H1 (cell line): ENCODE results near the gene CTLA4. TPM values are rescaled to one million over a fixed set of nuclear protein-coding genes. Genes with fewer than 3 reads are reported as not detected.

Experiments used
- CTCF ChIA-PET: fragments of 300-600 bp; sonication (Branson Sonifier 250); formaldehyde crosslinking; loops from one replicate; lab custom pipeline; 2021; ENCODE audit not compliant: partially characterized antibody; lab: Charles Lee
- POLR2A ChIA-PET: fragments of 300-600 bp; sonication (Branson Sonifier 250); formaldehyde crosslinking; loops from one replicate; lab custom pipeline; 2021; ENCODE audit warnings: inconsistent platforms; ENCODE audit not compliant: partially characterized antibody; lab: Charles Lee
- DNase-seq, 2 experiments: peaks; one replicate each; pipeline versions ENCODE4 v3.0.0 to v3.0.0-alpha.2; 2010 to 2022; ENCODE audit warnings: low spot score in 2 of 2, low read depth in 1 of 2, mixed read lengths in 1 of 2
- FAIRE-seq: peaks from 2 replicates; lab custom pipeline; 2011; peaks lifted over from hg19 to GRCh38; lab: Jason Lieb, UNC
- H2AFZ ChIP-seq: 2 replicates; pipeline ENCODE4 v1.8.1; 2012; ENCODE audit warnings: low read length, inconsistent platforms
- H2AK5ac ChIP-seq: 2 replicates; pipeline ENCODE4 v1.6.1; 2013; ENCODE audit warnings: low read depth, low read length
- H2BK120ac ChIP-seq: replicated peaks from 2 replicates; pipeline ENCODE3; 2013; ENCODE audit warnings: low read depth, low read length, inconsistent platforms
- H2BK12ac ChIP-seq: 2 replicates; pipeline ENCODE4 v1.6.1; 2013; ENCODE audit warnings: low read depth, low read length
- H2BK15ac ChIP-seq: 2 replicates; pipeline ENCODE4 v1.6.1; 2013; ENCODE audit warnings: low read length
- H2BK20ac ChIP-seq: 2 replicates; pipeline ENCODE4 v1.6.1; 2013; ENCODE audit warnings: low read length
- H2BK5ac ChIP-seq: 2 replicates; pipeline ENCODE4 v1.6.1; 2013; ENCODE audit warnings: low read depth, low read length
- H3K14ac ChIP-seq: 2 replicates; pipeline ENCODE4 v1.6.1; 2013; ENCODE audit warnings: inconsistent platforms; ENCODE audit not compliant: insufficient read length
- H3K18ac ChIP-seq: 2 replicates; pipeline ENCODE4 v1.6.1; 2013; ENCODE audit warnings: low read length; ENCODE audit errors: extremely low read depth
- H3K23ac ChIP-seq: 2 replicates; pipeline ENCODE4 v1.6.1; 2013; ENCODE audit warnings: inconsistent platforms; ENCODE audit not compliant: insufficient read length
- H3K23me2 ChIP-seq: 2 replicates; pipeline ENCODE4 v1.6.1; 2013; ENCODE audit warnings: low read depth, low read length
- H3K27ac ChIP-seq: 2 replicates; pipeline ENCODE4 v1.6.1; 2011; ENCODE audit warnings: low read depth, low read length, inconsistent platforms
- H3K27me3 ChIP-seq, 4 experiments: replicated peaks in 1 of 4; 1 replicate in 1 of 4; 2 replicates in 3 of 4; pipeline versions ENCODE4 v1.6.1 to v1.8.1; 2011 to 2013; ENCODE audit warnings: low read length in 3 of 4, mild to moderate bottlenecking in 3 of 4, inconsistent platforms in 2 of 4, mixed read lengths in 2 of 4, moderate library complexity in 1 of 4; ENCODE audit not compliant: control insufficient read depth in 3 of 4, insufficient read depth in 3 of 4; ENCODE audit errors: extremely low read depth in 1 of 4
- H3K36me3 ChIP-seq, 4 experiments: 2 replicates each; pipeline versions ENCODE4 v1.6.1 to v1.8.1; 2011 to 2013; ENCODE audit warnings: mild to moderate bottlenecking in 4 of 4, low read length in 3 of 4, moderate library complexity in 2 of 4, control low read depth in 1 of 4, inconsistent platforms in 1 of 4; ENCODE audit not compliant: insufficient read depth in 4 of 4, control insufficient read depth in 2 of 4
- H3K4ac ChIP-seq: replicated peaks from 2 replicates; pipeline ENCODE3; 2013; ENCODE audit warnings: low read length, low read depth, mixed read lengths, inconsistent platforms; ENCODE audit not compliant: insufficient read length
- H3K4me1 ChIP-seq, 4 experiments: replicated peaks in 1 of 4; 1 replicate in 1 of 4; 2 replicates in 3 of 4; pipeline versions ENCODE4 v1.6.1 to v1.8.1; 2011 to 2013; ENCODE audit warnings: low read length in 3 of 4, inconsistent platforms in 2 of 4, mixed read lengths in 1 of 4; ENCODE audit not compliant: insufficient read depth in 4 of 4, control insufficient read depth in 3 of 4
- H3K4me2 ChIP-seq, 2 experiments: 2 replicates each; pipeline versions ENCODE4 v1.6.1 to v1.8.1; 2011 to 2013; ENCODE audit warnings: low read depth in 2 of 2, low read length in 2 of 2, control low read depth in 1 of 2, inconsistent platforms in 1 of 2, mild to moderate bottlenecking in 1 of 2; ENCODE audit not compliant: insufficient read depth in 1 of 2
- H3K4me3 ChIP-seq, 4 experiments: fragments of 200-600, 300-600 bp in 1 of 4; sonication (generic), shearing (Covaris generic), sonication (Bioruptor Twin) in 1 of 4; 2 replicates each; pipeline versions ENCODE4 v1.5.1 to v1.8.1; 2011 to 2016; ENCODE audit warnings: low read length in 4 of 4, low read depth in 3 of 4, control low read depth in 2 of 4, inconsistent platforms in 2 of 4, mild to moderate bottlenecking in 2 of 4, mixed read lengths in 1 of 4, moderate library complexity in 1 of 4; ENCODE audit not compliant: insufficient read depth in 2 of 4; ENCODE audit errors: extremely low read depth in 1 of 4
- H3K56ac ChIP-seq: replicated peaks from 2 replicates; pipeline ENCODE3; 2013; ENCODE audit warnings: low read depth, mild to moderate bottlenecking, mixed read lengths, low read length, inconsistent platforms; ENCODE audit not compliant: insufficient read length
- H3K79me1 ChIP-seq: 2 replicates; pipeline ENCODE4 v1.6.1; 2013; ENCODE audit warnings: low read depth, low read length, control low read depth
- H3K79me2 ChIP-seq, 2 experiments: 2 replicates each; pipeline versions ENCODE4 v1.6.1 to v1.8.1; 2012 to 2013; ENCODE audit warnings: low read length in 2 of 2, mild to moderate bottlenecking in 2 of 2, inconsistent platforms in 1 of 2; ENCODE audit not compliant: insufficient read depth in 2 of 2, control insufficient read depth in 1 of 2
- H3K9ac ChIP-seq, 4 experiments: replicated peaks in 1 of 4; 1 replicate in 1 of 4; 2 replicates in 3 of 4; pipeline versions ENCODE4 v1.6.1 to v1.8.1; 2011 to 2013; ENCODE audit warnings: low read depth in 3 of 4, low read length in 3 of 4, control low read depth in 2 of 4, mild to moderate bottlenecking in 2 of 4, moderate library complexity in 2 of 4, inconsistent platforms in 1 of 4; ENCODE audit errors: extremely low read depth in 1 of 4
- H3K9me3 ChIP-seq, 2 experiments: 2 replicates each; pipeline versions ENCODE4 v1.6.1 to v1.8.1; 2012 to 2013; ENCODE audit warnings: mild to moderate bottlenecking in 2 of 2, moderate library complexity in 2 of 2, control low read depth in 1 of 2, inconsistent platforms in 1 of 2, low read depth in 1 of 2, low read length in 1 of 2, mixed read lengths in 1 of 2; ENCODE audit not compliant: insufficient read depth in 2 of 2
- H4K20me1 ChIP-seq, 2 experiments: replicated peaks in 1 of 2; 2 replicates each; pipeline versions ENCODE3 to v1.8.1; 2011 to 2013; ENCODE audit warnings: inconsistent platforms in 2 of 2, low read length in 2 of 2, mild to moderate bottlenecking in 1 of 2; ENCODE audit not compliant: insufficient read depth in 2 of 2, control insufficient read depth in 1 of 2
- H4K5ac ChIP-seq: 2 replicates; pipeline ENCODE4 v1.6.1; 2013; ENCODE audit warnings: low read length, low read depth, mixed read lengths, inconsistent platforms; ENCODE audit not compliant: insufficient read length
- H4K8ac ChIP-seq: 2 replicates; pipeline ENCODE4 v1.8.0; 2013; ENCODE audit warnings: mild to moderate bottlenecking, moderate library complexity, low read length, inconsistent platforms; ENCODE audit not compliant: insufficient read depth; ENCODE audit errors: extremely low read depth
- H4K91ac ChIP-seq: replicated peaks from 2 replicates; pipeline ENCODE3; 2013; ENCODE audit warnings: low read length, mixed read lengths, inconsistent platforms; ENCODE audit not compliant: insufficient read length
- SRF ChIP-seq: IDR thresholded peaks from 2 replicates; pipeline ENCODE4 v1.6.1; 2011; ENCODE audit warnings: mild to moderate bottlenecking, low read depth, low read length, moderate library complexity
- WGBS, 2 experiments: shearing (Covaris generic) in 1 of 2; methylation state at CpG; one replicate each; pipeline versions ENCODE4 v1.1.6 to v1.1.7; 2013 to 2015; ENCODE audit warnings: low lambda C conversion rate in 2 of 2, mixed read lengths in 2 of 2, inconsistent platforms in 1 of 2, low coverage in 1 of 2, missing lambda C conversion rate in 1 of 2; ENCODE audit not compliant: insufficient replicate concordance in 2 of 2, insufficient coverage in 1 of 2, insufficient read length in 1 of 2; ENCODE audit errors: extremely low coverage in 1 of 2, missing lambda C conversion rate in 1 of 2; 5-methylcytosine and 5-hydroxymethylcytosine counted together
- polyA plus RNA-seq, 7 experiments: library from polyadenylated mRNA; depleted of rRNA in 3 of 7; stranded (reverse) in 5 of 7; unstranded in 2 of 7; fragments of >200 nt in 5 of 7; fragments of 200-250 nt in 2 of 7; gene quantifications; 1 replicate in 5 of 7; 2 replicates in 1 of 7; 4 replicates in 1 of 7; pipeline versions ENCODE4 v1.2.1 to v1.2.3, GENCODE V29; 2011 to 2013; ENCODE audit warnings: missing spikeins in 2 of 7, mixed read lengths in 2 of 7
- total RNA-seq: library from RNA; stranded (reverse); fragmentation: NEBNext Ultra II Directional; extraction: Animal tissue kit (Norgen Biotek cat#: 25700); gene quantifications from 2 replicates; pipeline ENCODE4 v1.2.1, GENCODE V29; 2021

Gene CTLA4
- total and polyA plus RNA-seq, 2 of the 8 experiments (the other 6 are each of a cell fraction or from before 2014, with no cell fraction given) = not detected

- no peaks in the 10 kb centered on the region for H4K20me1 ChIP-seq
- no peak for DNase-seq
- ChIA-PET CTCF (interaction anchor here (0.6 to 1.6 kb wide), 3 partner anchors 21 to 49 kb away, joined by 3 to 11 read pairs (median 3); no protein-coding TSS in a partner anchor), POLR2A (no interaction called here)
- no peak overlapping the region for H3K14ac ChIP-seq
- no peak for TF ChIP-seq SRF
- H3K9me3 ChIP-seq = no peaks in the 10 kb centered on the region
- no peak for FAIRE-seq
- no peak overlapping the region for H3K18ac ChIP-seq
- H2AK5ac ChIP-seq = no peak overlapping the region
- no peak overlapping the region for H3K27ac ChIP-seq
- H2BK120ac ChIP-seq = no peak overlapping the region
- no peak overlapping the region for H2BK20ac ChIP-seq
- no peak overlapping the region for H2BK15ac ChIP-seq
- no peak overlapping the region for H3K9ac ChIP-seq
- H3K79me1 ChIP-seq = no peaks in the 10 kb centered on the region
- H3K4me1 ChIP-seq = no peaks in the 10 kb centered on the region
- no peak overlapping the region for H3K4me2 ChIP-seq
- H3K27me3 ChIP-seq = no peaks in the 10 kb centered on the region
- no peak overlapping the region for H2AFZ ChIP-seq
- H2BK5ac ChIP-seq = no peak overlapping the region
- no peaks in the 10 kb centered on the region for H3K36me3 ChIP-seq
- H3K23ac ChIP-seq = no peak overlapping the region
- H3K4ac ChIP-seq = no peak overlapping the region
- H3K79me2 ChIP-seq = no peaks in the 10 kb centered on the region
- no peak overlapping the region for H2BK12ac ChIP-seq
- no peak overlapping the region for H4K8ac ChIP-seq
- H3K23me2 ChIP-seq = no peaks in the 10 kb centered on the region
- 86% methylated on average over 4 of the region's 4 CpGs; no CpG with 5 or more reads in 1 of the 2 experiments for WGBS, 2 experiments
- H4K5ac ChIP-seq = no peak overlapping the region
- no peak overlapping the region for H4K91ac ChIP-seq
- H3K56ac ChIP-seq = no peak overlapping the region
- H3K4me3 ChIP-seq = no peak overlapping the region
Observed at GRCh38 chr2:203861197-203861596, 6.4 kb upstream of the CTLA4 start.
